Measurements from ENCODE around the gene ILDR1. TPM values are rescaled to one million over a fixed set of nuclear protein-coding genes. Genes with fewer than 3 reads are reported as not detected.

Gene ILDR1
- total and polyA plus RNA-seq, 2 of the 8 experiments (the other 6 are each of a cell fraction or from before 2014, with no cell fraction given): 1.8 TPM

DNA sequence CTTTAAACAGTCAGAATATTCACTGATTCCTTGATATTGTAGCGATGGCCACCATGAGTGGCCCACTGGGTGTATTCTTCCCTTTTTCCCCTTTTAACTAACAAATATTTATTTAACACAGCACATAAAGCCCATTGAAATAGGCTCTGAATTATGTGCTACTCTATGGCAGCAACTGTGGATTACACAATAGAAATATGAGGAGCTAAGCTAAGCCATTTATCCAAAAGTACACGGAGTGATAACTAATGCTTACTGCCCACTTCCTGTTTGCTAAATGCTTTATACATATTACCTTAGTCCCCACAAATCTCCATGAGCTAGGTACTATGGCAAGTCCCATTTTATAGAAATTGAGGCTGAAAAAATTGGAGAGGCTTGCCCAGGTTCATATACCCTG is 17.9 kb downstream of the ILDR1 start:
- Histone ChIP-seq H3K4me1 (replicated peaks in 1 of 4; ENCODE audit: control insufficient read depth in 3 of 4, insufficient read depth in 4 of 4, low read length in 3 of 4) (peaks cover 2 to 15% (median 6%) of the 10 kb centered on the region in 4 experiments; a peak in 5 of 7 replicates), H4K20me1 (replicated peaks in 1 of 2; ENCODE audit: control insufficient read depth in 1 of 2, insufficient read depth in 2 of 2, low read length in 2 of 2) (no peaks in the 10 kb centered on the region), H3K36me3 (ENCODE audit: control insufficient read depth in 2 of 4, insufficient read depth in 4 of 4, low read length in 3 of 4) (no peaks in the 10 kb centered on the region), H2AK5ac (ENCODE audit: low read depth, low read length) (no peak overlapping the region), H3K4me3 (ENCODE audit: extremely low read depth in 1 of 4, insufficient read depth in 2 of 4, low read depth in 3 of 4, low read length in 4 of 4) (no peak overlapping the region), H4K5ac (ENCODE audit: insufficient read length, low read depth, low read length) (no peak overlapping the region), H2BK5ac (ENCODE audit: low read depth, low read length) (no peak overlapping the region), H4K91ac (replicated peaks; ENCODE audit: insufficient read length, low read length) (no peak overlapping the region), H2BK120ac (replicated peaks; ENCODE audit: low read depth, low read length) (no peak overlapping the region), H3K4ac (replicated peaks; ENCODE audit: insufficient read length, low read depth, low read length) (no peak overlapping the region), H3K9ac (replicated peaks in 1 of 4; ENCODE audit: extremely low read depth in 1 of 4, low read depth in 3 of 4, low read length in 3 of 4) (no peak overlapping the region; a peak in 1 of 7 replicates), H4K8ac (ENCODE audit: extremely low read depth, insufficient read depth, low read length) (no peak overlapping the region), H3K79me1 (ENCODE audit: low read depth, low read length) (0 out of 2 replicates have a peak, but pooled peaks cover 2% of the 10 kb centered on the region), H3K27me3 (replicated peaks in 1 of 4; ENCODE audit: control insufficient read depth in 3 of 4, extremely low read depth in 1 of 4, insufficient read depth in 3 of 4, low read length in 3 of 4) (no peaks in the 10 kb centered on the region), H3K18ac (ENCODE audit: extremely low read depth, low read length) (no peak overlapping the region), H2BK20ac (ENCODE audit: low read length) (no peak overlapping the region), H2AFZ (ENCODE audit: low read length) (no peak overlapping the region), H3K23me2 (ENCODE audit: low read depth, low read length) (no peaks in the 10 kb centered on the region), H2BK15ac (ENCODE audit: low read length) (no peak overlapping the region), H3K14ac (ENCODE audit: insufficient read length) (no peak overlapping the region), H3K9me3 (ENCODE audit: insufficient read depth in 2 of 2, low read depth in 1 of 2, low read length in 1 of 2) (no peaks in the 10 kb centered on the region), H2BK12ac (ENCODE audit: low read depth, low read length) (no peak overlapping the region), H3K23ac (ENCODE audit: insufficient read length) (no peak overlapping the region), H3K27ac (ENCODE audit: low read depth, low read length) (no peak overlapping the region), H3K4me2 (ENCODE audit: insufficient read depth in 1 of 2, low read depth in 2 of 2, low read length in 2 of 2) (no peak overlapping the region), H3K56ac (replicated peaks; ENCODE audit: insufficient read length, low read depth, low read length) (no peak overlapping the region), H3K79me2 (ENCODE audit: control insufficient read depth in 1 of 2, insufficient read depth in 2 of 2, low read length in 2 of 2) (no peaks in the 10 kb centered on the region)
- ChIA-PET CTCF (ENCODE audit: partially characterized antibody) (interaction anchor here (1.1 to 9.6 kb wide), 2 partner anchors 7 to 295 kb away, joined by 3 to 64 read pairs; no protein-coding TSS in a partner anchor), POLR2A (ENCODE audit: partially characterized antibody) (no interaction called here)
- WGBS, 2 experiments (ENCODE audit: extremely low coverage in 1 of 2, insufficient coverage in 1 of 2, insufficient read length in 1 of 2, insufficient replicate concordance in 2 of 2, low coverage in 1 of 2, low lambda C conversion rate in 2 of 2, missing lambda C conversion rate in 1 of 2): 91% methylated on average over 2 of the region's 2 CpGs; no CpG with 5 or more reads in 1 of the 2 experiments
- TF ChIP-seq, protein P1, sequence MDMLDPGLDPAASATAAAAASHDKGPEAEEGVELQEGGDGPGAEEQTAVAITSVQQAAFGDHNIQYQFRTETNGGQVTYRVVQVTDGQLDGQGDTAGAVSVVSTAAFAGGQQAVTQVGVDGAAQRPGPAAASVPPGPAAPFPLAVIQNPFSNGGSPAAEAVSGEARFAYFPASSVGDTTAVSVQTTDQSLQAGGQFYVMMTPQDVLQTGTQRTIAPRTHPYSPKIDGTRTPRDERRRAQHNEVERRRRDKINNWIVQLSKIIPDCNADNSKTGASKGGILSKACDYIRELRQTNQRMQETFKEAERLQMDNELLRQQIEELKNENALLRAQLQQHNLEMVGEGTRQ (IDR thresholded peaks at IDR 0.05; ENCODE audit: low read length): no peak
- TF ChIP-seq GTF2F1 (IDR thresholded peaks at IDR 0.05; ENCODE audit: borderline replicate concordance, low read depth, low read length): no peak
- TF ChIP-seq, protein P2, sequence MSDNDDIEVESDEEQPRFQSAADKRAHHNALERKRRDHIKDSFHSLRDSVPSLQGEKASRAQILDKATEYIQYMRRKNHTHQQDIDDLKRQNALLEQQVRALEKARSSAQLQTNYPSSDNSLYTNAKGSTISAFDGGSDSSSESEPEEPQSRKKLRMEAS (IDR thresholded peaks at IDR 0.05): no peak
- TF ChIP-seq SIX5 (IDR thresholded peaks at IDR 0.05; ENCODE audit: low read depth, low read length): no peak
- TF ChIP-seq EGR1 (IDR thresholded peaks at IDR 0.05; ENCODE audit: borderline replicate concordance, low read depth, low read length): no peak
- TF ChIP-seq SIRT6 (IDR thresholded peaks at IDR 0.05; ENCODE audit: low read length): no peak
- TF ChIP-seq SP1 (IDR thresholded peaks at IDR 0.05; ENCODE audit: low read depth, low read length): no peak
- no peak for TF ChIP-seq HDAC6 (IDR thresholded peaks at IDR 0.05; ENCODE audit: low read depth, low read length)
- no peak for TF ChIP-seq SAP30 (IDR thresholded peaks at IDR 0.05; ENCODE audit: insufficient read depth, insufficient replicate concordance, low read length)
- no peak for TF ChIP-seq KDM1A (IDR thresholded peaks at IDR 0.05; ENCODE audit: borderline replicate concordance, low read length)
- no peak for TF ChIP-seq CHD1 (IDR thresholded peaks at IDR 0.05; ENCODE audit: low read depth, low read length)
- no peak for TF ChIP-seq SUZ12 (IDR thresholded peaks at IDR 0.05; ENCODE audit: low read length)
- no peak for TF ChIP-seq SRF (IDR thresholded peaks at IDR 0.05; ENCODE audit: low read depth, low read length)
- TF ChIP-seq RBBP5 (IDR thresholded peaks at IDR 0.05; ENCODE audit: borderline replicate concordance, low read depth, low read length): no peak
- DNase-seq (ENCODE audit: low read depth in 1 of 2, low spot score in 2 of 2): no peak
- no peak for FAIRE-seq

Data from H1 (cell line).